Mesothelial cell of epicardium (in vitro differentiated cells): ENCODE measurements around the gene RPP40. TPM values are rescaled to one million over a fixed set of nuclear protein-coding genes. Genes with fewer than 3 reads are reported as not detected.
A peak's percentile ranks its signal among the peaks of the same experiment; 100 is the strongest.
"Not testable (repeated sequence)": the region's sequence is repeated elsewhere in the genome, so short reads cannot be mapped to it uniquely, and the experiment has no call there.

Source experiments
- DNase-seq, 2 experiments: peaks; one replicate each; pipeline ENCODE4 v3.0.0; 2021; ENCODE audit warnings: low spot score in 2 of 2; ENCODE audit not compliant: unreplicated experiment in 2 of 2
- H3K27ac Mint-ChIP-seq: 2 replicates; pipeline ENCODE4 v1.8.0; 2021; ENCODE audit warnings: mixed read lengths
- H3K27me3 Mint-ChIP-seq: 2 replicates; pipeline ENCODE4 v1.8.0; 2021; ENCODE audit warnings: low read depth, mixed read lengths
- H3K36me3 Mint-ChIP-seq: 2 replicates; pipeline ENCODE4 v1.8.0; 2021; ENCODE audit warnings: mixed read lengths
- H3K4me1 Mint-ChIP-seq: 2 replicates; pipeline ENCODE4 v1.8.0; 2021; ENCODE audit warnings: mixed read lengths
- H3K4me3 Mint-ChIP-seq: 2 replicates; pipeline ENCODE4 v1.8.0; 2021; ENCODE audit warnings: mild to moderate bottlenecking, moderate library complexity, mixed read lengths
- H3K9me3 Mint-ChIP-seq: 2 replicates; pipeline ENCODE4 v1.8.0; 2021; ENCODE audit warnings: mixed read lengths
- CTCF ChIP-seq: fragments of 200-600 bp; sonication (generic); IDR thresholded peaks from one replicate; pipeline ENCODE4 v1.5.0; 2021; ENCODE audit warnings: antibody characterized with exemption; ENCODE audit not compliant: unreplicated experiment
- total RNA-seq: library from RNA; stranded (reverse); gene quantifications from 3 replicates; pipeline ENCODE4 v1.2.1, GENCODE V29; 2021

The RPP40 gene
- total RNA-seq, 1 donor from 2014 or later = 6.8 TPM

- Mint-ChIP-seq H3K27ac (no peak overlapping the region), H3K9me3 (no peaks in the 10 kb centered on the region), H3K36me3 (no peaks in the 10 kb centered on the region), H3K27me3 (no peaks in the 10 kb centered on the region), H3K4me1 (peaks cover 40% of the 10 kb centered on the region), H3K4me3 (no peak overlapping the region)
- DNase-seq = no peak
- no peak for TF ChIP-seq CTCF
Measured at GRCh38 chr6:5034328-5034727, 30.5 kb upstream of the RPP40 start.

GRCh38 chr6:5033214-5033904 lies 29.5 kb upstream of the RPP40 start:
- H3K4me3 Mint-ChIP-seq = peak overlapping the region; percentile 43
- H3K4me1 Mint-ChIP-seq = peaks cover 40% of the 10 kb centered on the region
- H3K9me3 Mint-ChIP-seq, DNase-seq, H3K36me3 Mint-ChIP-seq, H3K27me3 Mint-ChIP-seq: not testable (repeated sequence)
- H3K27ac Mint-ChIP-seq = peak overlapping the region; percentile 28

GRCh38 chr6:5032706-5033105 lies 28.9 kb upstream of the RPP40 start:
- not testable (repeated sequence) for H3K9me3 Mint-ChIP-seq, H3K27me3 Mint-ChIP-seq, DNase-seq, H3K36me3 Mint-ChIP-seq, H3K27ac Mint-ChIP-seq
- Mint-ChIP-seq H3K4me1 (peaks cover 40% of the 10 kb centered on the region), H3K4me3 (peak overlapping the region; percentile 43)

GRCh38 chr6:5031150-5031549 lies 27.3 kb upstream of the RPP40 start:
- no peak overlapping the region for H3K4me3 Mint-ChIP-seq
- no peak for DNase-seq
- H3K9me3 Mint-ChIP-seq = no peaks in the 10 kb centered on the region
- H3K27ac Mint-ChIP-seq = no peak overlapping the region
- no peaks in the 10 kb centered on the region for H3K27me3 Mint-ChIP-seq
- H3K36me3 Mint-ChIP-seq = no peaks in the 10 kb centered on the region
- no peak for TF ChIP-seq CTCF
- peaks cover 40% of the 10 kb centered on the region for H3K4me1 Mint-ChIP-seq

- Mint-ChIP-seq H3K9me3 (no peaks in the 10 kb centered on the region), H3K4me3 (no peak overlapping the region), H3K27me3 (no peaks in the 10 kb centered on the region), H3K4me1 (peaks cover 43% of the 10 kb centered on the region), H3K27ac (peak overlapping the region; percentile 30), H3K36me3 (no peaks in the 10 kb centered on the region)
- DNase-seq = peak; percentile 48 to 78
- TF ChIP-seq CTCF = peak; percentile 69
Measured at GRCh38 chr6:5030596-5031136, 26.8 kb upstream of the RPP40 start.

GRCh38 chr6:5029609-5030008 lies 25.8 kb upstream of the RPP40 start:
- no peak for DNase-seq
- no peak overlapping the region for H3K27ac Mint-ChIP-seq
- peaks cover 44% of the 10 kb centered on the region for H3K4me1 Mint-ChIP-seq
- no peaks in the 10 kb centered on the region for H3K9me3 Mint-ChIP-seq
- no peak overlapping the region for H3K4me3 Mint-ChIP-seq
- no peak for TF ChIP-seq CTCF
- H3K27me3 Mint-ChIP-seq = no peaks in the 10 kb centered on the region
- H3K36me3 Mint-ChIP-seq = no peaks in the 10 kb centered on the region
